CD4-positive, alpha-beta T cell treated with Interferon alpha-2 for 1 hour (primary cell): ENCODE data around the gene ANO4.

Experiments used
- DNase-seq, 2 donors: peaks; one replicate each; pipeline ENCODE4 v3.0.0-alpha.2; 2020 to 2022

Gene ANO4

DNA sequence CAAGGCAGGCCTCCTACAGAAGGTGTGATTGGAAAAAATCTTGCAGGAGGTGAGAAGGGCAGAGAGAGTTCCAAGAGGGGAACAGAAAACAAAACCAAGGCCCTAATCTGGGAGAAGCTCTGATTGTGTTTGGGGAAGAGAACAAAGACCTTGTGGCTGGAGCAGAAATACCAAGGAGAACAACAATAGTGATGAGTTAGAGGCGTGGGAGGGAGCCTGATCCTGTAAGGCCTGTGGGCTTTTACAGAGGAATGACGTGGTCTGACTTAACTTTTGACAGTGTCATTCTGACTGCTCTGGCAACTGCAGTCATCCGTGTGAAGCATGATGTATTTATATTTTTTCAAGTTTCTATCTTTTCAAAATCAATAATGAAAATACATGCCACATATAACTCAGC lies 200.6 kb downstream of the ANO4 start:
- DNase-seq = no peak

GRCh38 chr12:100995771-100996170 lies 201.2 kb downstream of the ANO4 start:
- no peak for DNase-seq

DNA sequence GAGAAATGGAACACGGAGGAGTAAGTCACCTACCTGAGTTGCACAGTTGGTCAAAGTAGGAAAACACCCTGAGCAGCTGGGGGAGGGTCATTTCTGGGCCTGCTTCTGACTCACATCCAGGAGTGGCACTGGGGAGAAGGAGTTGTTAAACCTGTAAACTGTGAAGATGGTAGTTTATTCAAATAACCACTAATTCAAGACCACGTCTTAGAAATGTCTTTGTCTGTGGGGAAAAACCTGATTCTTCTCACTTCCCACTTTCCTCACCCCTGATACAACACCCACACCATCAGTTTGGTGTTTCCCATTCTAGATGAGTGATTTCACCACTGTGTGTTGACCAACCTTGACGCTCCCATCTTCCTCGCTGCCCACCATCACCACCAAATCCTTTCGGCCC lies 207.1 kb downstream of the ANO4 start:
- DNase-seq = no peak

GRCh38 chr12:101002696-101003419 lies 208.3 kb downstream of the ANO4 start:
- DNase-seq = no peak

- DNase-seq = no peak
These were observed 210.3 kb downstream of the ANO4 start for GRCh38 chr12:101004898-101005297.

GRCh38 chr12:101009274-101009673 lies 214.7 kb downstream of the ANO4 start:
- no peak for DNase-seq

- no peak for DNase-seq
These were observed 216.3 kb downstream of the ANO4 start for GRCh38 chr12:101010896-101011295.

DNA sequence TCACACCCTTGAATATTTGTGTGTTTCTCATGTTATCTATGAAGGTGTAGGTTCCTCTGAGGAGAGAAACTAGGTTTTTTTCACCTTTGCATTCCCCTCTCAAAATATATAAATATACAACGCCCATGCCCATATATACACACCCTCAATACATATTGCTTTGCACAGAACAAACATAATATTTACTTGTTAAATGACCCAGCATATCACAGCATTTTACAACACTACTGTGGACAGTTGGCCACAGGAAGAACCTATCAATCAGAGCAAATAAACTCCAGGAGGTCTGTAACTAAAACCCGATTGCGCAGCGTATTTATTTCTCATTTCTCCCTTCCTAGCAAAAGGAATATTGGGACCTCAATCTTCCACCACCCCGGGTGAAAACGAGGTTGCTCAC lies 219.4 kb downstream of the ANO4 start:
- DNase-seq = no peak

DNA sequence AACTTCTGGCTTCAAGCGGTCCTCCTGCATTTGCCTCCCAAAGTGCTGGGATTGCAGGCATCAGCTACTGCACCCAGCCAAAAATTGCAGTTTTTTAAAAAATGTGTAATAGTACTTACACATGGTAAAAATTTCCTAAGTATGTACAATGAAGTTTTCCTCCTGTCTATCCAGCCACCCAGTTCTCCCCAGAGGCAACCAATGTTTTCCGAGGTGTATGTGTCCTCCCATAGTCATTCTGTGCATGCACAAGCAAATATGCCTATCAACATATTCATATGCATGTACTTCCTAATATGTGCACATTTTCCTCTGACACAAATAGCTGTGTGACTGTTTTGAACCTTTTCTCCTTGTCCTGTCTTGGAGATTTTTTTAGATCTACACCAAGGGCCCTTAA lies 220.5 kb downstream of the ANO4 start:
- no peak for DNase-seq

DNA sequence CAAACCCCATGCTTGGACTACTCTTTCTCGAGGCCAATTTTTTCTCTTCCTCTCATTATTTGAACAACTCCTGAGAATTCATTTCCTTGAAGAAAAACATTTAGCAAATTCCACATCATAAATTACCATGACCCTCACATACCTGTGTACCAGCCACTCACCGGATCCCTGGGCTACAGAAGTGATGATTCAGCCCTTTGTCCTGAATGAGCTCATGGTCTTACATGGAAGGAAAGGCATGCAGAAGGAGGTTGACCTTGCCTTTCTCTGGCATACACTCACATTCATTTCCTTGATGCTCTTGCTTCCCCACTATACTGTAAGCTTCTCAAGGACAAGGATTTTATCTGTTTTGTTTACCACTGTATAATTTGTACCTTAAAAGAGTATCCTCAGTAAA lies 224.0 kb downstream of the ANO4 start:
- DNase-seq = no peak

- DNase-seq = no peak
These were observed 224.6 kb downstream of the ANO4 start for GRCh38 chr12:101019201-101019600.

DNA sequence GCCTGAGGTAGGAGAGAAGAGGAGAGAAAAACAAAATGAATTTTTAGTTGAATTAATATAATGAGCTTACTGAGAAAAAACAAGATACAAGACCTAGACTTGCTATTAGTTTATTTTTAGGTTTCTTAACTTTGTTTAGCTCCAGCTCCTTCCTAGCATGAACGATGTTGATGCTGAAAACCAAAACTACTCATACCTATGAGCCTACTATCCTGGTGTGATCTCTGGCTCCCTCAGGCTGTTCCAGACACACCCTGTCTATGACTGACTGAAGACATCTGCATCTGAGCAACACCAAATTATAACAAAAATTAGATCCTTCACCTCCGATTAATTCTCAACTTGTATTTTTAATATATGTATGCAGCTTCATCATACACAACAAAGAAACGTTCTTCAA lies 225.1 kb downstream of the ANO4 start:
- DNase-seq = no peak

GRCh38 chr12:101021442-101021841 lies 226.9 kb downstream of the ANO4 start:
- no peak for DNase-seq

GRCh38 chr12:101021911-101022388 lies 227.4 kb downstream of the ANO4 start:
- DNase-seq = no peak

DNA sequence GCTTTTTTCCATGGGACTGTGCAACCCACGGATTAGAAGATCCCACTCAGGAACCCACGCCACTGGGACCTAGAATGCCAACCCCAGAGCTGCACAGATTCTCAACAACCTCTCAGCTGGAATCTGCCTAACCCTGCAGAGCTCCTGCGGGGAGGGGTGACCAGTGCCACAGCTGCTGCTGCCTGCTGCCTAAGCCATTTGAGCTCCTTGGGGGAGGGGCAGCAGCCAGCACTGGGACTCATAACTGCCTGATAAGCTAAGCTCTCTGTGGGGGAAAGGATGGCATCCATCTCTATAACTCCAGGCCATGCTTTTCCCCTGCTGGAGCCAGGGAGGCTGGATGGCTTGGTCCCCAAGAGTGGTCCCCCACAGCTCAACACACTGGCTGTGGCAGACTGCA lies 232.6 kb downstream of the ANO4 start:
- no peak for DNase-seq

- DNase-seq = no peak
These were observed 233.2 kb downstream of the ANO4 start for GRCh38 chr12:101027816-101028215.

DNA sequence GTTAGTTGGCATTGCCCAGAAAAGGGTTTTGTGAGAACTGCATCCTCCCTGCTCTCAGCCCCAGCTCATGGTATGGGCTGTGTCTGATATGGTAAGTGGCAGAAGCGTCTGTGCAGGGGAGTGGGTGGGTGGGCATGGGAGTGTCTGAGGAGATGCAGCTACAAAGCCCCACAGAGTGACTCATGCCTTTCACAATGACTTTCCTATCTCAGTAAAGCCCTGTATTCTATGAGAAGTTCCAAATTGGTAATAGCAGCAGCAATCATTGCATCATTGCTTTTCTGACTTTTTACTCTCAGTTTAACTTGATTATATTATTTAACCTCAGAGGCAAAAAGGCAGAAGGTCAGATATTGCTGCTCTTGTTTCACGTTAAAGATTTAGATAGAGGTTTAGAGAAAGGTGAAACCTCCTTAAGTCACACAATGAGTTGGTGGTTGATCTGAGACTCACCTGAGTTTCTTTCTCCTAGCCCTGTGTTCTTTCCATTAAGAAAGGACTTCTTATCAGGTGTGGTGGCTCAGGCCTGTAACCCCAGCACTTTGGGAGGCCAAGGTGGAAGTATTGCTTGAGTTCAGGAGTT lies 243.8 kb downstream of the ANO4 start:
- no peak for DNase-seq

GRCh38 chr12:101039848-101040531 lies 245.4 kb downstream of the ANO4 start:
- no peak for DNase-seq

DNA sequence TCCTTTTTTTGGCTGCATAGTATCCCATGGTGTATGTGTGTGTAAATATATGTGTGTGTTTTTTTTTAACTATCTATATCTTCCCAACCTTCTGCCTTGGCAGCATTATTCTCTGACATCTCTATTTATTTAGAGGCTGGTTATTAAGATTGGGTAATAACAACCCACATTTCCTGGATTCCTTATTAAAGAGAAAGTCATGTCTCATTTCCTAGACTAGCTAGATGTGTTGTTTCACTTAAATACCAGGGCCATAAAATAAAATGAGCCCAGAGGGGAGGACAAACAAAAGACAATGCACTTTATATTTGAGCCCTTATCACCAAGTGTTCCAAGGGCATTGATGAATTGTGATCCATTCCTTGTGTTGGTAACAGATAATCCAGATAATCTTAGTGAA lies 246.4 kb downstream of the ANO4 start:
- DNase-seq = no peak

DNA sequence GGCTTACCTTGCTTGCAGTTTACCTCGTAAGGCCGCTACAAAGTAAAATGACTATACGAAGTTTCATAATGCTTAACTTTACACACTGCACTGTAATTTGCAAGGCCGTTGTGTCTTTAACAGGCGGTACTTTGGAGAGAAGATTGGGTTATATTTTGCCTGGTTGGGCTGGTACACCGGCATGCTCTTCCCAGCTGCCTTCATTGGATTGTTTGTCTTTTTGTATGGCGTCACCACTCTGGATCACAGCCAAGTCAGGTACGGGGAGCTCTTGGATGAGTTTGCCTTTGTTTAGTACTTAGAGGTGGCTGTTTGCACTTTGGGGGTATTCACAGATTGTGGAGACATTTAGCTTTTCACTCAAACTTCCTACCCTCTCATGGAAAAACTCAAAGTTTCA lies 247.6 kb downstream of the ANO4 start:
- no peak for DNase-seq

GRCh38 chr12:101044512-101045059 lies 250.0 kb downstream of the ANO4 start:
- no peak for DNase-seq

- DNase-seq = no peak
These were observed 251.2 kb downstream of the ANO4 start for GRCh38 chr12:101045486-101046464.

DNA sequence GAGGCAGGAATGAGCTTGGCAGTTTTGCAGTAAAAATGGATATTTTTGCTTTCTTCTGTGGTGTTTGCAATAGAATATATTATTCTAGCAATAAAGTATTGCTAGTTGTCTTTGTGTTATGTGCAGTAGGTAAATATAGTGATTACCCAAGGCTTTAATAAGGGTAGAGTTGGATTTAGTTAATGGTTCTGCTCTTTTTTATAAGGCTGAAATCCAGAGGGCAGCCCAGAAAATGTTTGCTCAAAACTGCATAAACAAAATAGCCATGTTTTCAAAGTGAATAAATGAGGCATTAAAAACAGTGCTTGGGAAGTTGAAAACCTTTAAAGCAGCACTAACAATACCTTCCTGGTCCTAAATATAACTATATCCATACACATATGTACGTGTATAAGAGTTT lies 253.1 kb downstream of the ANO4 start:
- DNase-seq = no peak
